Epidermal melanocyte (primary cell): ENCODE measurements around the gene NINJ2.

Source experiments
- DNase-seq: peaks from one replicate; pipeline ENCODE4 v3.0.0; 2011; ENCODE audit warnings: low spot score; ENCODE audit not compliant: insufficient read length

NINJ2 gene

DNA sequence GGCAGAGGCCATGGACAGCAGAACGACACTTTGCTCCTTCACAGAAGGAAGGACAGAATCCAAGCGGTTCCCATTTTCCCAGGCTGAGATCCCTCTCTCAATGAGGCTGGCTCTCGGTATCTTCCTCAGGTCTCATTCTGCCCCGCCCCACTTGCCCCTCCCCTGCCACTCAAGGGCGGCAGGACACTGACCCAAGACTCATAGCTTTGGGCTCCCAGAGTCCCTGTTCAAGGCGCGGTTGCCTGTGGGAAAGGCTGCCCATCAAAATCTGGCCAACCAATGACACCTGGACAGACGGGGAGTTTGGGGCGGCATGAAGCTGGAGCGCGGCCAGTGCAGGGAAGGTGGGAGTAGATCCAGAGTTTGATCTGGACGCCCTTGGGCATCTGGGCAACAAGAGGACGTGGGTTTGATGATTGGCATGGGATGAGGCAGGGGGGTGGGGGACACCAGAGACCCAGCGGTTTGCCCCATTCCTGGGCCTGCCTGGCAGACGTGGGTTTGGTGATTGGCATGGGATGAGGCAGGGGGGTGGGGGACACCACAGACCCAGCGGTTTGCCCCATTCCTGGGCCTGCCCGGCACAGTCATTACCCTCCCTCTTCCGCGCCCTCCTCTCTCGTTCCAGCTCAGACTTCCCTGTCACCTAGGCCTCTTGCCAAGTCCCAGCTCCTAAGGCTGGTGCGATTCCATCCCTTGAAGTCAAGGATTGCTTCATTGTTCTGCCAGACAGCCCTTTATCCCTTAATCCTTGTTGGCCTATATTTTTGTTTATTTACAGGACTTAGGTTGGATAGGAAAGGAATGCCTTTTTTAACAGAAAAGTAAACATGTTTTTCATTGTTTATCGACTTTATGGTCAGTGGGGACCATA, 92.1 kb downstream of the NINJ2 start:
- DNase-seq, result no peak

DNA sequence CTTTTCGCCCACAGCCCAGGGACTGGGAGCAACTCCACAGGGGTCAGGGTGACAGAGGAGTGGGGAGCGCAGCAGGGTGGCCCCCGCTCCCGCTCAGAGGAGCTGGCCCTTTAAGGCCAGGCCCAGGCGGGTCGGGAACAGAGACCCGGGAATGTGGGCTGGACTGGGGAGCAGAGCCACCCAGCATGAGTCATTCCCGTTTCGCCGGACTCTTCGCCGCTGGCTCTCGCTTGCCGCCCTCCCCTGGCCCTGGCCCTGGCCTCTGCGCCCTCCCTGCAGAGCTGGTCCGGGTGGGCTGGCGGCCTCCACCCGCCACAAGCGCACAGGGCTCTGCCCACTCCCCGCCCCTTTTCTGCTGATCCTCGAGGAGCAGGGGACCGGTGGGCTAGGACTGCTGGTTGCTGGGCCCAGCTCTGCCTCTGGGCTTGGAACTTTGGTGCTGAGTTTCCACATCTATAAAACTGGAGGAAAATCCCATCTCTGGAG, 92.8 kb downstream of the NINJ2 start:
- DNase-seq, result peak; percentile 90

DNA sequence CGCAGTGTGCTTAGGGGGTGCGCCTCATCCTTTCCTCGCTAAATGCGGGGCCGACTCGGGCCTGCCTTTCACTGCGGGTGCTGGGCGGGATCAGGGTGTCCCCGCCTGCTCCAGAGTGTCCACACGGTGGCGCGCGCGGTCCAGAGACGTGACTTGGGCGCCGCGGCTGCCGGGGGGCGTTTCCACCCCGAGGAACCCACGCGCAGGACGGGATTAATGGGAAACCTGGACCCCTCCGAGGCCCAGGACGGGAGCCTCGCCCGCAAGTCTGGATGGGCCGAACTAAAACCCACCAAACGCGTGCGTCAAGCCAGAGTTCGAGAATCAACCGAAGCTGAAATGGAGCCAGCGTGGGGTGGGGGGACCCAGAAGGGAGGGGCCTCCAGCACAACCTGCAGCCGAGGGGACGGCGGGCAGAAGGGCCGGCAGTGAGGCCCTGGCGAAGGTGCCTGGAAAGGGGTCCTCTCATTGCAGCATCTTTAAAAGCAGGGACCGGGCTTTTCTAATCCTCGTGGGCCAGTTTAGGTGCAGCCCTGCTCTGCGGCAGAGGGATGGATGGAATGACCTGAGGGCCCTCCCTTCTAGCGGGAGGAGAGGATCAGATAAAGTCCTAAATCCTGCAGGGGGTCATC, 93.3 kb downstream of the NINJ2 start:
- DNase-seq, result peak; percentile 95

DNA sequence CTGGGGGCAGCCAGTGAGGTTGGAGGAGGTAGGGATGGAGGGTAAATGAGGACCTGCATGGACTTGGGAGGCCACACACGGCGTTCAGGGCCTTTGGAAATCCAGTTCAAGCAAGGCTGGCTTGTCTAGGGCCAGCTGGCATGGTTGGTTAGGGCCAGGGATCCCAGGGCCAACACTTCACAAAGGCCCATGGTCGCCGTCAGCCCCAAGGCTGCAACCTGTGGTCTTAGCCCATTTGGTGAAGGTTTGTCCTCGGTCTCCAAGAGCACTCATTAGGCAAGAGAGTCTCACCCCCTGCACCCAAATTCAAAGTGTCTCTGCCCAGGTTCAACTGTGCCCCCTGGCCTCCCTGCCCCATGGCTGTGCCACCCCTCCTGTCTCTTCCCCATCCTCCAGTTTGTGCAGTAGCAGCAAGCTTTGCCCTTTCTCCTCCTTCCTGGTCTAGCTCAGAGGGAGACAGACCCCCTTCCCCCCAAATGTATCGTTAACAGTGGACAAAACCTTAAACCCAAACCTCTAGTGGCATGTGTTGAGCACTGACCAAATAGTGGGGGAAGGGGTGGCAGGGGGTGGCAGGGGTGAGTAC, 94.1 kb downstream of the NINJ2 start:
- no peak for DNase-seq

DNA sequence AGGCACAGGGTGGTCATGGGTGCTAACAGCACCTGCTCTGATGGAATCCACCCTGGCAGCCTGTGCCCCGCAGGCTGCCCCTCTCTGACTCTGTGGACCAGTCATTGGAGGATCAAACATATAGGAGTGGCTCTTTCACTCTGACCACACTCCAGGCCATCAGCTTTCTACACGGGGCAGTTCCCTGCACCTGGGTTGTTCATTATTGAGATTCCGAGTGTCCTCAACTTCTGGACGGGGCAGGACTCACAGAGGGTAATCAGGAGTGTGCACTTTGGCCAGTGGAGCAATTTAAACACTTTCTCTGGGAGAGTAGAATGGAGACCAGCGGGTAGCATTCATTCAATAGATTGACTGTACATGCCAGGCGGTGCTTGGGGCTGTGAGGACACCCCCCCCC, 94.8 kb downstream of the NINJ2 start:
- no peak for DNase-seq

DNA sequence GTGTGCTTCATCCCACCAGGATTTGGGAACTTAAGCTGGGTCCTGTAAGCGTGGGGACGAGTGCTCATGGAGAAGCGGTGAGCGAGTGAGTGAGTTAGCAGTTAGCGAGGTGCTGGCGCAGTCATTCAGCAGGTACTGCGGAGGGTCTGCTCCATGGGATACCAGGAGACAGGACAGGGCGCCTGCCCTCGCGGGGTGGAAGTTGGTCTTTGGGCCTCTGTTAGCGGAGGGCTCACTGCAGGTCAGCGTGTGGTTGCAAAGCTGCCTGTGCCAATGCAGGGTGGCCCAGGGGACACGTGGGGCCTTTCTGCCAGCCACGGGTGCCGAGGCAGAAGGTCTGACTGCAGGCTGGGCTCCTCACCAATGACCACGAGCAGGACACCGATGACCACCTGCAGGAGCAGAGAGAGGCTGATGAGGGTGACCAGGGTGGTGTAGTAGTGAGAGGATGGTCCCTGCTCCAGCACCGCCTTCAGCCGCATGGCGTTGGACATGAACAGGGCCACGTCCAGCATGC, 97.6 kb downstream of the NINJ2 start:
- DNase-seq, result no peak

DNA sequence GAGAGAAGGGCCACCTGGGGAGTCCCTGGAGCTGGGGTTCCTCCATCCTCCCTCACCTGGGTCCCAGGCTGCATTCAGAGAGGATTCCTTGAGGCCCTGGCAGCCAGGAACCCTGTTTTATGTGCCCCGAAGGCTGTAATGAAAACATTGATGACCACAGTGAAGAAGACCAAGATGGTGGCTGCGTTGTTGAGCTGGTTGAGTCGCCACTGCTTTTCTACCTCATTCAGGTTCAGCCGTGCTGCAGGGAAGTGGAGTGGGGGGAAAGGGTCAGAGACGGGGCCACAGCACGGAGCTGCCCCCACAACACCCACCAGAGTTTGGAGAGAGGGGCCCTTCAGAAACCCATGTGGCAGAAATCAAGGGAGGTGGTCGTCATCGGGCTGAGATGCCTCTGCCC, 98.1 kb downstream of the NINJ2 start:
- DNase-seq, result no peak

DNA sequence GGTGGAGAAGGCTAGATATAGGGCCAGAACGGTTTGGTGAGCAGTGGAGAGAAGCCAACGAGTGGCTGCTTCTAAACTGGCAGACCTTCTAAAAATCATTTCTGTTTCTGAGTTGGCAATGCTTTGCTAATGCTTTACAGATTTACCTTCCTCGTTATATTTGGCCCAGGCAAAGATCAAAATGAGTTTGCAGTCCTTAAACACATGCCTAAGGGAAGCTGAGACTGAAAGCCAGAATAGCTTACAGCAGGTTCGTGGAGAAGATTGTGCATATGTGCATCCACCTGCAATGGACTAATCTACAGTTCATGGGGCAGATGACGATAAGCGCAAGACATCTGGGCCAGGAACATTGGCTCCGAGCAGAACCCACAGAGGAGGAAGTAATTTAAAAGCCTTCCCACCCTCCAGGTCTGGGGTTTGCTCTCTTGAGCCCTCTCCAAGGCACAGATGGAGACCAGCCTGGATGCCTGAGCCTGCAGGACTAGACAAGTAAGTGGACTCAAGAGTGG, 99.4 kb downstream of the NINJ2 start:
- DNase-seq, result no peak

DNA sequence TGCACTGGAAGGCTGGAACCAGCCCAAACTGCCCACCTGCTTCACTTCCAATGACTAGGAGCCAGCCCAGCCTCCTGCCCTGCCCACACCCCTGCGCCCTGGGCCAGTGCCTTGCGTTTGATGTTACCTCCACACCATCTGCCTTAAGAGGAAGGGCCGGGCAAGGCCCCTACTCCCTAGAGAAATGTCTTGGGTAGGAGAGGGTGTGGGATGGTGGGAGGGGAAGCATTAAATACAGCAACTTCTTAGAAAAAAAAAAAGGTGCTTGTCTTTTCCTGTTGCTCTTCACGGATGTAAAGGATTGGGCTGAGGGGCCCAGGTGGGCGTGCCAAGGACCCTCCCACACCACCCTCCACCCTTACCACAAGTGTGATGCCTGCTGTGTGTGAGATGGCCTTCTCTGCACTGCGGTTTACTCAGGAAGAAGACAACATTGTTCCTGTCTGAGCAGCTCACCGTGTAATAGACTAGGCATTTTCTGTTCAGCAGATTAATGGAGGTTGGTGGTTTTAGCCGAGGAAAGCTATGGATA, 99.9 kb downstream of the NINJ2 start:
- DNase-seq, result no peak

DNA sequence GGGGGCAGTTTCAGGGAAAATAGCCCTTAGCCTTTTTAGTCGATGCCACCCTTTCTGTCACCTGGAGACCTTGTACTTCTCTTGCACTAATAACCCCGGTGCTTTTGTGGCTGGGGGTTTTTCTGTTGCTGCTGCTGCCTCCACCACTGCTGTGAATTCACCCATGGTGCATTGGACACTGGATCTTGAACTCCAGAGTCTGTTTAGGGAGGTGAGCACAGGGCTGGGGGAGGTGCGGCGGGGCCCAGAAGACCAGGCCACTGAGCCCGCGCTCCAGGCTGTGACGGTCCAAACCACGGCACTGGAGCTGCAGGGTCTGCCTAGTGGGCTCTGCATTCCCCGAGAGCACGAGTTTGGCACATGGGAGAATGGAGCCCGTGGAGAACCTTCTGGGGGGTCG, 100.6 kb downstream of the NINJ2 start:
- no peak for DNase-seq

DNA sequence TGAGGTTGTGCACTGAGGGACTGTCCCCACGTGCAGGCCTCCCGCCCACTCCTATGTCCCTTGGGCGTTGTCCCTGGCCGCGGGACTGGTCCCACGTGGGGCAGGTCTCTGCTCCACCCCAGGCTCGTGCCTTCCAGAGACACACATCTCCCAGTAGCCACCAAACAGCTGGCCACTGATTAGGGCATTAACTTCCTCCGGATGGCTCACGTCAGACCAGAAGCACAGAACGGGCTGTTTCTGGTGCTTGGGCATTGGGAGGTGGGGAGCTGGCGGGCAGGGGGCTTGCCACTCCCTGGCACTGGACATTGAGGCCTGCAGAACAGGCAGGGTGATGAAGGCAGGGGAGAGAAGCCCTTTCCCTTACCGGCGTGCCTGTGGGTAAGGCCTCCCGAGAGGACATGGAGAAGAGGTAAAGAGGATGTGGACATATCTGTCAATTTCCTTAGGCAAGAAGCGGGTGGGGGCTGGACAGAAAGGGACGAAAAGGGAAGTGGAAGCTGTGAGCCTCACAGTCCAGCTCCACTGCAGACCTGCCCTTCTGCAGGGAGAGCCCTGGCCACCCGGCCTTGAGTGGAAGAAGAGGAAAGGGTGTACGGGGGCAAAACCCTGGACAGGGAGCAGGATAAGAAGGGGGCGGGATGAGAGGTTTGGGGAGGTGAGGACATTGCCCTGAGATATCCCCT, 101.2 kb downstream of the NINJ2 start:
- no peak for DNase-seq

DNA sequence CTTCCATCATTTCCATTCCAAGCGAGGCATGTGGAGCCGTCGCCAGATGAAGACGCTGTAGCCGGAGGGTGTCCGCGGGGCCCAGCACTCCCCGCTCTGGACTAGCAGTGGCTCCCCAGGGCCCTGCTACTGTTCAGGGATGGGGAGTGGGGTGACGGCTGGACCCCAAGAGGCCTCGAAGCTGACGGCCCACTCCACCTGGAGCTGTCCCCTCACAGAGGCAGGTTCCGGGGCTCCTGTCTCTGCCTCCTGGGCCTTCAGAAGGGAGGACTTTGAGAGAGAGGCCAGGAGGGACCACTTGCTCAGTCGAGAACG, 101.9 kb downstream of the NINJ2 start:
- no peak for DNase-seq

DNA sequence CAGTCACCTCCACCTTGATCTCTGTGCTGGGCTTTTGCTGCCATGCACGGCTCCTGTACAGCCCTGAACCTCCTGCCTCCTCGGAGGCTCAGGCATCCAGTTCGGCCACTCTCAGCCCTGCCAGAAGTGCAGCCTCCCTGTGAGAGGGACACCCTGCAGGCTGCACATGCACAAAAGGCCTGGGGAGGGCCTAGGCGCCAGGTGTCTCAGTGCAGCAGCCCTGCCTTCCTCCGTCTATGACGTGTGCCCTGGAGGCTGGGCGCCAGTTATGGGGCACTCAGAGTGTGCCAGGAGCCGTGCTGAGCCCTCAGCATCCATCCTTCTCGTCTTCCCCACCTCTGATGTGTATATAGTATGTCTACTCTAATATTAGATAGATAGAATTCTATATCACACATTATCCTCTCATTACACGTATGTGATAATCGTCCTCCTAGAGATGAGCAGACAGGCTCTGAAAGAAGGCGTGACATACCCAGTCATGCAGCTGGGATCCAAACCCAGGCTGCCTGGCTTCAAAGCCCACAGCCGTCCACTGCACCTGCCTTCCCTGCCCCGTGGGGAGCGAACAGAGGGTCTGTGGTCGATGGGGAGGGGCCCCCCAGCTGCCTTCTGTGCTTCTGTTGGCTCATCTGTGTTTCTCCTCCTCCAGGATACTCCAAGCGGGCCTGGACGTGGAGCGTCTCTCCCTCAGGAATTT, 102.4 kb downstream of the NINJ2 start:
- DNase-seq, result no peak

DNA sequence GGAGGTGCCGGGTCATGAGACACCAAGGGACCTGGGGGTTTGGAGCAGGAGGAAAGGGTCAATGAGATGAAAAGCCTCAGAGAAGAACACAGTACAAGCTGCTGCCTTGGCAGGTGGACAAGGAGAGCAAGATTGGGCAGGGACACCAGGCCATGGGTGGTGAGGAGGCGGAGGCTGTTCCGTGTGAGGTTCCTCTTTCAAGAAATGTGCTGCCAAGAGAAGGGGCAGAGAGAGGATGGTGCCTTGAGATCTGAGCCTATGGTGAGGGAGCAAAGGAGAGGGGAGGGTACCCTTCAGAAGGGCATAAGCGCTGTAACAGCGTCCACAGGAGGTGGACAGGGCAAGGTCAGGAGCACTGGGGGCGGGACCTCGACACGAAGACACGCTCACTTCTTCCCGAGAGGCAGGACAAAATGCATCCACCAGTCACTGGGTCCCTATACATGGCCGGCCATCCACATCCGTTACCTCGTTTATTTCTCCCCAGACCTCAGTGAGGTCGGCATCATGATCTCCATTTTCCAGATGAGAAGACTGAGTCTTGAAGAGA, 103.3 kb downstream of the NINJ2 start:
- no peak for DNase-seq

DNA sequence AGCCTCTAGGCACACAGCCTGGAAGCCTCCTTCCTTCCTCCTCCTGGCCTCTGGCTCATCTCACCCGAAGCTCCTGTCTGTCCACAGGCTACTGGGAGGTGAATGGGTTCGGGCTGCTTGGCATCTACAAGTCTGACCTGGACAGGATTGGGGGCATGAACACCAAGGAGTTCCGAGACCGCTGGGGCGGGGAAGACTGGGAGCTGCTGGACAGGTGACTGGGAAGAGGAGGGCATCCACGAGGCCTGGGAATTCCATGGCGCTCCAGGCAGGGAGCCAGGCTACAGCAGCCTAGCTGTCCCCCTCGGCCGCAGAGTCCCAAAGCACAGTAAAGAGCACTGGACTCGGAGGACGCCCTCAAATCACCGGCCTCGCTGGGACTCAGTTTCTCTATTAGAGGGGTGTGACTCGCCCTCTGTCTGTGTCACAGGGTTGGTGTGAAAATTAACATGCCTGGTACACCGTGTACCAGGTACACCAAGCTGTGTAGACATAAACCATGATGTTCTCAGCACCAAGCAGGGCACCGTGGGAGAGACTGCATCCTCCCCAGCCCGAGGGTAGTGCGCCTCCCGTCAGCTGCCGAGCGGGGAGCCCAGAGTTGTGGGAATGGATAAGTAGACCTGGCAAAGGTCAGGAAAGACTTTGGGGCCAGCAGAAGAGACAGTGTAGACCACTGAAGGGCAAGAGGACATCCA, 103.9 kb downstream of the NINJ2 start:
- no peak for DNase-seq

DNA sequence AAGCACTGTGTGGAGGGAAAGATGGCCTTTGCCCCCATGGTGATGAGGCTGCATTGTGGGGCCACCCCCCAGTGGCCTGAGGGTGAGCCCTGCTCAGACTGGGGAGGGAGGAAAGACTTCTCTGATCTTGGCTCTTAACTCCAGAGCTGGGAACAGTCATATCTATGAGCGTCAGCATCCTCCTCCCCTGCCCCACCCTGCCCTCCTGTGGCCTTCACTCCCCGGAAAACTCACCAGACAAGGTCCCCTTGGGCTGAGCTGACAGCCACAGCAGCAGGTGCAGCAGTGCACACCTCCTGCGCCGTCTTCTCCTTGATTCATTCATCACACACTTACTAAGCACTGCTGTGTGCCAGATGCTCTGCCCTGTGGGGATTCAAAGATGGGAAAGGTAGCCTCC, 104.7 kb downstream of the NINJ2 start:
- no peak for DNase-seq

DNA sequence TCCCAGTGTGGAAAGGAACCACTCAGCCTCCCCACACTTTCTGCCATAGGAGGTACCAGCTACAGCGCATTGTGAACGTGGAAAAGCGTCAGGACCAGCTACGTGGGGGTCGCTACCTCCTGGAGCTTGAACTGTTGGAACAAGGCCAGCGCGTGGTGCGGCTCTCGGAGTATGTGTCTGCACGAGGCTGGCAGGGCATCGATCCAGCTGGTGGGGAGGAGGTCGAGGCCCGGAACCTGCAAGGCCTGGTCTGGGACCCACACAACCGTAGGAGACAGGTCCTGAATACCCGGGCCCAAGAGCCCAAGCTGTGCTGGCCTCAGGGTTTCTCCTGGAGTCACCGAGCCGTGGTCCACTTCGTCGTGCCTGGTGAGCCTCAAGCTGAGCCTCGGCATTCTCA, 106.7 kb downstream of the NINJ2 start:
- DNase-seq, result no peak

DNA sequence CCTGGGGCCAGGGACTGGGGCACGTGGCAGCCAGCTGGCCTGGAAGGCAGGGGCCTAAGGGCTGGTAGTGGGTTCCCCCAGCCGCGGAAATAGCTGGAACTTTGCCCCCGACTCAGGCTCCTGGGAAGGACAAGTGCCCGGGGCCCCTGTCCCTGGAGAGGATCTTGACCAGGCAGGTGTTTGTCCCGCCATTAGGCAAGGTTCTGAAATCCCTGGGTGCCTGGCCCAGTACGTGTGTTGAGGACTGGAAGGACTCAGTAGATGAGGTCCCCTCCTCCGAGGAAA, 109.3 kb downstream of the NINJ2 start:
- no peak for DNase-seq

DNA sequence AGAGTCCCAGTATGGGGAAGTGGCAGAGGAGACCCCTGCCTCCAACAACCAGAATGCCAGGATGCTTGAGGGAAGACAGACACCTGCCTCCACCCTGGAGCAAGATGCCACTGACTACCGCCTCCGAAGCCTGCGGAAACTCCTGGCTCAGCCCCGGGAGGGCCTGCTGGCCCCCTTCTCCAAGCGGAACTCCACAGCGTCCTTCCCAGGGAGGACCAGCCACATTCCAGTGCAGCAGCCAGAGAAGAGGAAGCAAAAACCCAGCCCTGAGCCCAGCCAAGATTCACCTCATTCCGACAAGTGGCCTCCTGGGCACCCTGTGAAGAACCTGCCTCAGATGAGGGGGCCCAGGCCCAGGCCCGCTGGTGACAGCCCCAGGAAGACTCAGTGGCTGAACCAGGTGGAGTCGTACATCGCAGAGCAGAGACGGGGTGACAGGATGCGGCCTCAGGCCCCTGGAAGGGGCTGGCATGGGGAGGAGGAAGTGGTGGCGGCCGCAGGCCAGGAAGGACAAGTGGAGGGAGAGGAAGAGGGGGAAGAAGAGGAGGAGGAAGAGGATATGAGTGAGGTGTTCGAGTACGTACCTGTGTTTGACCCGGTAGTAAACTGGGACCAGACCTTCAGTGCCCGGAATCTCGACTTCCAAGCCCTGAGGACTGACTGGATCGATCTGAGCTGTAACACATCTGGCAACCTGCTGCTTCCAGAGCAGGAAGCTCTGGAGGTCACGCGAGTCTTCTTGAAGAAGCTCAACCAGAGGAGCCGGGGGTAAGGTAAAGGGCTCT, 109.8 kb downstream of the NINJ2 start:
- DNase-seq, result no peak
